Stimulated activated naive CD8-positive, alpha-beta T cell treated with anti-CD3 and anti-CD28 coated beads, Interleukin-15, Interleukin-2, amounts not matched to agents 100 ng/mL and 50 ng/mL, for 24 hours (primary cell): ENCODE data around the gene MEGF11.

Experiments
- H3K27ac Mint-ChIP-seq: one replicate; pipeline ENCODE4 v1.8.0; 2021; ENCODE audit warnings: mild to moderate bottlenecking, mixed read lengths
- H3K27me3 Mint-ChIP-seq: one replicate; pipeline ENCODE4 v1.8.0; 2021; ENCODE audit warnings: mixed read lengths
- H3K36me3 Mint-ChIP-seq: one replicate; pipeline ENCODE4 v1.8.0; 2021; ENCODE audit warnings: low read depth, mixed read lengths
- H3K4me1 Mint-ChIP-seq: one replicate; pipeline ENCODE4 v1.8.0; 2021; ENCODE audit warnings: low read depth, mixed read lengths
- H3K4me3 Mint-ChIP-seq: one replicate; pipeline ENCODE4 v1.8.0; 2021; ENCODE audit warnings: mild to moderate bottlenecking, mixed read lengths
- H3K9me3 Mint-ChIP-seq: one replicate; pipeline ENCODE4 v1.8.0; 2021; ENCODE audit warnings: mixed read lengths

MEGF11 gene

GRCh38 chr15:66221126-66221525, 32.4 kb downstream of the MEGF11 start:
- H3K27me3 Mint-ChIP-seq = no peaks in the 10 kb centered on the region
- no peaks in the 10 kb centered on the region for H3K9me3 Mint-ChIP-seq
- no peak overlapping the region for H3K4me3 Mint-ChIP-seq
- no peaks in the 10 kb centered on the region for H3K4me1 Mint-ChIP-seq
- H3K36me3 Mint-ChIP-seq = no peaks in the 10 kb centered on the region
- H3K27ac Mint-ChIP-seq = no peak overlapping the region

- Mint-ChIP-seq H3K27me3 (no peaks in the 10 kb centered on the region), H3K4me1 (no peaks in the 10 kb centered on the region), H3K9me3 (no peaks in the 10 kb centered on the region), H3K27ac (no peak overlapping the region), H3K36me3 (no peaks in the 10 kb centered on the region), H3K4me3 (no peak overlapping the region)
Measured at GRCh38 chr15:66220601-66221000, 32.9 kb downstream of the MEGF11 start.

GRCh38 chr15:66219339-66219738, 34.2 kb downstream of the MEGF11 start:
- no peak overlapping the region for H3K4me3 Mint-ChIP-seq
- H3K27ac Mint-ChIP-seq = no peak overlapping the region
- no peaks in the 10 kb centered on the region for H3K9me3 Mint-ChIP-seq
- H3K4me1 Mint-ChIP-seq = no peaks in the 10 kb centered on the region
- H3K27me3 Mint-ChIP-seq = no peaks in the 10 kb centered on the region
- H3K36me3 Mint-ChIP-seq = no peaks in the 10 kb centered on the region

GRCh38 chr15:66216806-66217205, 36.7 kb downstream of the MEGF11 start:
- H3K36me3 Mint-ChIP-seq = no peaks in the 10 kb centered on the region
- no peak overlapping the region for H3K4me3 Mint-ChIP-seq
- no peaks in the 10 kb centered on the region for H3K4me1 Mint-ChIP-seq
- no peak overlapping the region for H3K27ac Mint-ChIP-seq
- no peaks in the 10 kb centered on the region for H3K9me3 Mint-ChIP-seq
- H3K27me3 Mint-ChIP-seq = no peaks in the 10 kb centered on the region

GRCh38 chr15:66215811-66216210, 37.7 kb downstream of the MEGF11 start:
- Mint-ChIP-seq H3K9me3 (no peaks in the 10 kb centered on the region), H3K4me3 (no peak overlapping the region), H3K27ac (no peak overlapping the region), H3K36me3 (no peaks in the 10 kb centered on the region), H3K27me3 (no peaks in the 10 kb centered on the region), H3K4me1 (no peaks in the 10 kb centered on the region)

GRCh38 chr15:66214246-66214645, 39.3 kb downstream of the MEGF11 start:
- Mint-ChIP-seq H3K4me3 (no peak overlapping the region), H3K27ac (no peak overlapping the region), H3K36me3 (no peaks in the 10 kb centered on the region), H3K27me3 (no peaks in the 10 kb centered on the region), H3K4me1 (no peaks in the 10 kb centered on the region), H3K9me3 (no peaks in the 10 kb centered on the region)

GRCh38 chr15:66212563-66212921, 41.0 kb downstream of the MEGF11 start:
- Mint-ChIP-seq H3K4me1 (no peaks in the 10 kb centered on the region), H3K27ac (no peak overlapping the region), H3K9me3 (no peaks in the 10 kb centered on the region), H3K27me3 (no peaks in the 10 kb centered on the region), H3K4me3 (no peak overlapping the region), H3K36me3 (no peaks in the 10 kb centered on the region)

GRCh38 chr15:66211670-66212562, 41.6 kb downstream of the MEGF11 start:
- no peak overlapping the region for H3K27ac Mint-ChIP-seq
- no peaks in the 10 kb centered on the region for H3K27me3 Mint-ChIP-seq
- no peaks in the 10 kb centered on the region for H3K9me3 Mint-ChIP-seq
- no peaks in the 10 kb centered on the region for H3K4me1 Mint-ChIP-seq
- no peaks in the 10 kb centered on the region for H3K36me3 Mint-ChIP-seq
- H3K4me3 Mint-ChIP-seq = no peak overlapping the region

- Mint-ChIP-seq H3K9me3 (no peaks in the 10 kb centered on the region), H3K27me3 (no peaks in the 10 kb centered on the region), H3K36me3 (no peaks in the 10 kb centered on the region), H3K4me1 (no peaks in the 10 kb centered on the region), H3K4me3 (no peak overlapping the region), H3K27ac (no peak overlapping the region)
Measured at GRCh38 chr15:66210684-66211083, 42.9 kb downstream of the MEGF11 start.

GRCh38 chr15:66198757-66199156, 54.8 kb downstream of the MEGF11 start:
- Mint-ChIP-seq H3K4me1 (no peaks in the 10 kb centered on the region), H3K27me3 (no peaks in the 10 kb centered on the region), H3K9me3 (no peaks in the 10 kb centered on the region)

GRCh38 chr15:66196602-66197001, 56.9 kb downstream of the MEGF11 start:
- H3K27ac Mint-ChIP-seq = no peak overlapping the region
- H3K4me3 Mint-ChIP-seq = no peak overlapping the region
- H3K27me3 Mint-ChIP-seq = no peaks in the 10 kb centered on the region
- no peaks in the 10 kb centered on the region for H3K4me1 Mint-ChIP-seq
- no peaks in the 10 kb centered on the region for H3K36me3 Mint-ChIP-seq
- H3K9me3 Mint-ChIP-seq = no peaks in the 10 kb centered on the region

More at GRCh38 chr15:66198757-66199156, 54.8 kb downstream of the MEGF11 start:
- Mint-ChIP-seq H3K4me3 (no peak overlapping the region), H3K36me3 (no peaks in the 10 kb centered on the region), H3K27ac (no peak overlapping the region)

- Mint-ChIP-seq H3K4me1 (no peaks in the 10 kb centered on the region), H3K36me3 (no peaks in the 10 kb centered on the region), H3K9me3 (no peaks in the 10 kb centered on the region), H3K27ac (no peak overlapping the region), H3K27me3 (no peaks in the 10 kb centered on the region), H3K4me3 (no peak overlapping the region)
Measured at GRCh38 chr15:66195621-66196230, 57.8 kb downstream of the MEGF11 start.

GRCh38 chr15:66193066-66193465, 60.5 kb downstream of the MEGF11 start:
- H3K4me1 Mint-ChIP-seq = no peaks in the 10 kb centered on the region
- no peak overlapping the region for H3K27ac Mint-ChIP-seq
- no peaks in the 10 kb centered on the region for H3K36me3 Mint-ChIP-seq
- no peaks in the 10 kb centered on the region for H3K27me3 Mint-ChIP-seq
- H3K9me3 Mint-ChIP-seq = no peaks in the 10 kb centered on the region
- H3K4me3 Mint-ChIP-seq = no peak overlapping the region

GRCh38 chr15:66190746-66191145, 62.8 kb downstream of the MEGF11 start:
- Mint-ChIP-seq H3K27ac (no peak overlapping the region), H3K4me3 (no peak overlapping the region), H3K36me3 (no peaks in the 10 kb centered on the region), H3K9me3 (no peaks in the 10 kb centered on the region), H3K4me1 (no peaks in the 10 kb centered on the region), H3K27me3 (peaks cover 4% of the 10 kb centered on the region)

- Mint-ChIP-seq H3K27me3 (peaks cover 15% of the 10 kb centered on the region), H3K4me3 (no peak overlapping the region), H3K36me3 (no peaks in the 10 kb centered on the region), H3K9me3 (no peaks in the 10 kb centered on the region), H3K27ac (no peak overlapping the region), H3K4me1 (no peaks in the 10 kb centered on the region)
Measured at GRCh38 chr15:66189291-66189690, 64.3 kb downstream of the MEGF11 start.

- no peaks in the 10 kb centered on the region for H3K36me3 Mint-ChIP-seq
Measured at GRCh38 chr15:66188464-66188863, 65.1 kb downstream of the MEGF11 start.

More at GRCh38 chr15:66188464-66188863, 65.1 kb downstream of the MEGF11 start:
- Mint-ChIP-seq H3K9me3 (no peaks in the 10 kb centered on the region), H3K27ac (no peak overlapping the region), H3K27me3 (peaks cover 18% of the 10 kb centered on the region), H3K4me3 (no peak overlapping the region), H3K4me1 (no peaks in the 10 kb centered on the region)
